Neural progenitor cell (in vitro differentiated cells): ENCODE measurements around the gene MAD2L1. TPM values are rescaled to one million over a fixed set of nuclear protein-coding genes. Genes with fewer than 3 reads are reported as not detected.
"Not testable (repeated sequence)": the region's sequence is repeated elsewhere in the genome, so short reads cannot be mapped to it uniquely, and the experiment has no call there.

Experiments
- DNase-seq: peaks from one replicate; pipeline ENCODE4 v3.0.0-alpha.2; 2016; ENCODE audit warnings: low spot score
- H2AFZ ChIP-seq: fragments of 200-600 bp; sonication (generic); replicated peaks from 2 replicates; pipeline ENCODE4 v1.6.1; 2016; ENCODE audit warnings: antibody characterized with exemption
- H3F3A ChIP-seq: fragments of 200-600 bp; sonication (generic); 2 replicates; pipeline ENCODE4 v1.6.1; 2016; ENCODE audit warnings: antibody characterized with exemption, low read depth
- H3K27ac ChIP-seq: fragments of 200-600 bp; sonication (generic); 2 replicates; pipeline ENCODE4 v1.5.1; 2016; ENCODE audit warnings: mild to moderate bottlenecking
- H3K27me3 ChIP-seq: fragments of 200-600 bp; sonication (generic); 2 replicates; pipeline ENCODE4 v1.6.1; 2016; ENCODE audit warnings: mild to moderate bottlenecking, moderate library complexity
- H3K36me3 ChIP-seq: fragments of 200-600 bp; sonication (generic); 2 replicates; pipeline ENCODE4 v1.5.1; 2016
- H3K4me1 ChIP-seq: fragments of 200-600 bp; sonication (generic); 2 replicates; pipeline ENCODE4 v1.6.1; 2016; ENCODE audit warnings: mixed run types
- H3K4me2 ChIP-seq: fragments of 200-600 bp; sonication (generic); 2 replicates; pipeline ENCODE4 v1.6.1; 2016
- H3K4me3 ChIP-seq: fragments of 200-600 bp; sonication (generic); 2 replicates; pipeline ENCODE4 v1.5.1; 2016
- H3K79me2 ChIP-seq: fragments of 200-600 bp; sonication (generic); 2 replicates; pipeline ENCODE4 v1.6.1; 2016; ENCODE audit warnings: low read depth
- H3K9ac ChIP-seq: fragments of 200-600 bp; sonication (generic); 2 replicates; pipeline ENCODE4 v1.6.1; 2016
- H3K9me3 ChIP-seq: fragments of 200-600 bp; sonication (generic); 2 replicates; pipeline ENCODE4 v1.5.1; 2016; ENCODE audit warnings: low read depth
- H4K20me1 ChIP-seq: fragments of 200-600 bp; sonication (generic); 2 replicates; pipeline ENCODE4 v1.6.1; 2016; ENCODE audit warnings: low read depth
- H3K27ac Mint-ChIP-seq: 3 replicates; pipeline ENCODE4 v1.8.0; 2021; ENCODE audit warnings: mixed read lengths
- H3K27me3 Mint-ChIP-seq: 2 replicates; pipeline ENCODE4 v1.8.0; 2022; ENCODE audit warnings: low read depth, mild to moderate bottlenecking, inconsistent platforms, moderate library complexity, mixed read lengths; ENCODE audit not compliant: insufficient read depth
- H3K36me3 Mint-ChIP-seq: 3 replicates; pipeline ENCODE4 v1.8.0; 2021; ENCODE audit warnings: mixed read lengths
- H3K4me1 Mint-ChIP-seq: 3 replicates; pipeline ENCODE4 v1.8.0; 2021; ENCODE audit warnings: mixed read lengths
- H3K4me3 Mint-ChIP-seq: 3 replicates; pipeline ENCODE4 v1.8.0; 2021; ENCODE audit warnings: mild to moderate bottlenecking, moderate library complexity, mixed read lengths
- H3K9me3 Mint-ChIP-seq: 3 replicates; pipeline ENCODE4 v1.8.0; 2020; ENCODE audit warnings: mixed read lengths
- EZH2 ChIP-seq: fragments of 200-600 bp; sonication (generic); IDR thresholded peaks from 2 replicates; pipeline ENCODE4 v1.6.1; 2017; ENCODE audit warnings: antibody characterized with exemption, mild to moderate bottlenecking, moderate library complexity
- EZH2phosphoT487 ChIP-seq: fragments of 200-600 bp; sonication (generic); IDR thresholded peaks from 2 replicates; pipeline ENCODE4 v1.6.1; 2017; ENCODE audit warnings: antibody characterized with exemption
- total RNA-seq: library from RNA; depleted of rRNA; stranded (reverse); fragments of >200 nt; gene quantifications from 2 replicates; pipeline ENCODE4 v1.2.3, GENCODE V29; 2015; ENCODE audit warnings: low replicate concordance
- TF ChIP-seq, protein P1 (sequence below): fragments of 200-600 bp; sonication (generic); IDR thresholded peaks from 2 replicates; pipeline ENCODE4 v1.5.1; 2017; ENCODE audit warnings: antibody characterized with exemption, mild to moderate bottlenecking

MAD2L1 gene
- total RNA-seq, 1 donor from 2014 or later, result 190 TPM

DNA sequence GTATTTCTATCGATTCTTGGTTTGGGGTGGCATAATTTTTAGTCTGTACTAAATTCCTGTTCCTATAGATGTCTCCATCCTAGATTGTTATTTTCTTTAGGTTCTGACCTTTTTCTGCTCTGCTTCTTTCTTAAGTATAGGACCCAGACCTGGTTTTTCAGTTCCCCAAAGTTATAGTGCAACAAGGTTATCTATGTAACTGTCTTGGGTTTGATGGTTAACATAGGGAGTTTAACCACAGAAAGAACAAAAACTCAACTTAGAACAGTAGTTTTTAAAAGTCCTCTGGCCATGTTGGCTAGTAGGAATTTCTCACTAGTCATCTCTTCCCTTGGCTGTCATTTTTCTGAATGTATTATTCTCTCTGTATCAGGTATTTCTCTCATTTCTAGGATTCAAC lies 38.8 kb upstream of the MAD2L1 start:
- Histone ChIP-seq H3K4me2 (no peak overlapping the region), H3K4me1 (no peaks in the 10 kb centered on the region), H3F3A (no peaks in the 10 kb centered on the region), H3K4me3 (no peak overlapping the region), H3K9ac (no peak overlapping the region), H2AFZ (peak overlapping the region; percentile 37), H3K27ac (no peak overlapping the region), H3K79me2 (no peaks in the 10 kb centered on the region), H4K20me1 (no peaks in the 10 kb centered on the region), H3K36me3 (no peaks in the 10 kb centered on the region), H3K27me3 (no peaks in the 10 kb centered on the region), H3K9me3 (no peaks in the 10 kb centered on the region)
- TF ChIP-seq, protein P1, sequence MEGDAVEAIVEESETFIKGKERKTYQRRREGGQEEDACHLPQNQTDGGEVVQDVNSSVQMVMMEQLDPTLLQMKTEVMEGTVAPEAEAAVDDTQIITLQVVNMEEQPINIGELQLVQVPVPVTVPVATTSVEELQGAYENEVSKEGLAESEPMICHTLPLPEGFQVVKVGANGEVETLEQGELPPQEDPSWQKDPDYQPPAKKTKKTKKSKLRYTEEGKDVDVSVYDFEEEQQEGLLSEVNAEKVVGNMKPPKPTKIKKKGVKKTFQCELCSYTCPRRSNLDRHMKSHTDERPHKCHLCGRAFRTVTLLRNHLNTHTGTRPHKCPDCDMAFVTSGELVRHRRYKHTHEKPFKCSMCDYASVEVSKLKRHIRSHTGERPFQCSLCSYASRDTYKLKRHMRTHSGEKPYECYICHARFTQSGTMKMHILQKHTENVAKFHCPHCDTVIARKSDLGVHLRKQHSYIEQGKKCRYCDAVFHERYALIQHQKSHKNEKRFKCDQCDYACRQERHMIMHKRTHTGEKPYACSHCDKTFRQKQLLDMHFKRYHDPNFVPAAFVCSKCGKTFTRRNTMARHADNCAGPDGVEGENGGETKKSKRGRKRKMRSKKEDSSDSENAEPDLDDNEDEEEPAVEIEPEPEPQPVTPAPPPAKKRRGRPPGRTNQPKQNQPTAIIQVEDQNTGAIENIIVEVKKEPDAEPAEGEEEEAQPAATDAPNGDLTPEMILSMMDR, result no peak
- no peak for TF ChIP-seq EZH2
- H3K4me1 Mint-ChIP-seq, result no peaks in the 10 kb centered on the region
- no peak overlapping the region for H3K4me3 Mint-ChIP-seq
- no peaks in the 10 kb centered on the region for H3K9me3 Mint-ChIP-seq
- H3K36me3 Mint-ChIP-seq, result no peaks in the 10 kb centered on the region
- no peaks in the 10 kb centered on the region for H3K27me3 Mint-ChIP-seq
- H3K27ac Mint-ChIP-seq, result no peak overlapping the region
- DNase-seq, result no peak

DNA sequence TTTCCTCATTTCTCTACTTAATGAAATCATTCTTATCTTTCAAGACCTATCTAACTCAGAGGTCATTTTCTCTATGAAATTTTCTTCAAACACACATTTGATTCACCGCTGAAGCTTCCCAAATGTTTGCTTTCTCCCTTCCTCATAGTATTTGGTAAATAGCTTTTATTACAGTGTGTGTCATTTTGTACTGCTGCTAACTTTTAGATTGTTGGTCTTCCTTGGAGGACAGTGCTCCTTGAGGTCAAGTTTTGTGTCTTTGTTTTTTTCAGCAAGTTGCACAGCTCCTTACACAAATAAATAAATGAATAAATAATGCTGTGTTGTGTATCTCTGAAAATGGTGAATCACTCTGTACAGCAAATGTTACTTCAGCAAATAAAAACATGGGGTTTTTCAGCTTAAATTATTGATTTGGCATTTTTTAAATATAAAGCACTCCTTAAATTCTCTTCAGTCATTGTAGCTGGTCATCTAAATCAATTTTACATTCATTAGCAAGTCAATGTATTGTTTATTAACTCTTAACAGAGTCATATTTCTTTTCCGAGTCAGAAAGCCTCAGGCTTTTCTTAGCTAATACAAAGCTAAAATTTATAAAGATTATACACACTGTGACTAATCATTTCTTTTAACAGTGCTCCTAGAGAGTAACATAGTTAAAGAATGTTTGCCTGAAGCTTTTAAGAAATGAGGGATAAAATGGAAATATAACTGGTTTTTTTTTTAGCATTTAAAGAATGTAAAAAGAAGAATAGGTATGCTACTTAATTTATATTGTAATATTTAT lies 30.1 kb upstream of the MAD2L1 start:
- H3K4me2 ChIP-seq, result no peak overlapping the region
- no peaks in the 10 kb centered on the region for H3K27me3 Mint-ChIP-seq
- DNase-seq, result no peak
- H4K20me1 ChIP-seq, result no peaks in the 10 kb centered on the region
- no peak overlapping the region for H2AFZ ChIP-seq
- no peaks in the 10 kb centered on the region for H3K27me3 ChIP-seq
- H3K36me3 ChIP-seq, result no peaks in the 10 kb centered on the region
- H3K4me3 Mint-ChIP-seq, result no peak overlapping the region
- H3F3A ChIP-seq, result no peaks in the 10 kb centered on the region
- no peak overlapping the region for H3K9ac ChIP-seq
- no peaks in the 10 kb centered on the region for H3K9me3 Mint-ChIP-seq
- no peak overlapping the region for H3K27ac ChIP-seq
- no peak overlapping the region for H3K4me3 ChIP-seq
- TF ChIP-seq EZH2, result no peak
- TF ChIP-seq EZH2phosphoT487, result no peak
- TF ChIP-seq, protein P1, result no peak
- H3K36me3 Mint-ChIP-seq, result no peaks in the 10 kb centered on the region
- H3K4me1 Mint-ChIP-seq, result no peaks in the 10 kb centered on the region
- H3K9me3 ChIP-seq, result no peaks in the 10 kb centered on the region
- H3K27ac Mint-ChIP-seq, result no peak overlapping the region
- H3K4me1 ChIP-seq, result no peaks in the 10 kb centered on the region
- no peaks in the 10 kb centered on the region for H3K79me2 ChIP-seq

DNA sequence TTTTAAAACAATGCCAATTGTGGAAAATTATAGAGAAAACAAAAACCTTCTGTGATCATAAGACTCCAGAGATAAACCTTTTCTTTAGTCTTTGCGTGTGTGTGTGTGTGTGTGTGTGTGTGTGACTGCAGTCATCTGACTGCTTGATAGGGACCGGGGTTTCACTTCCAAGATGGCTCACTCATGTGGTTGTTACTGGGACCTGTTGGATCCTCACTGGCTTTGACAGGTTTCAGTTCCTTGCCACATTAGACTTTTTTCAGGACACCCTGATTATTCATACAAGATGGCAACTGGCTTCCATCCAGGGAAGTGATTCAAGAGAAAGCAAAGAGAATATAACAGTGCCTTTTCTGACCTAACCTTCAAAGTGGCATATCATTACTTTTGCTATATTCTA lies 21.9 kb upstream of the MAD2L1 start:
- Mint-ChIP-seq H3K4me1 (no peaks in the 10 kb centered on the region), H3K27ac (no peak overlapping the region), H3K9me3 (peaks cover 10% of the 10 kb centered on the region), H3K27me3 (no peaks in the 10 kb centered on the region), H3K4me3 (no peak overlapping the region), H3K36me3 (no peaks in the 10 kb centered on the region)
- H4K20me1 ChIP-seq, result no peaks in the 10 kb centered on the region
- H3K36me3 ChIP-seq, result no peaks in the 10 kb centered on the region
- H3K4me3 ChIP-seq, result no peak overlapping the region
- no peak overlapping the region for H3K27ac ChIP-seq
- no peak overlapping the region for H3K4me2 ChIP-seq
- no peaks in the 10 kb centered on the region for H3K79me2 ChIP-seq
- H3K4me1 ChIP-seq, result no peaks in the 10 kb centered on the region
- no peak overlapping the region for H2AFZ ChIP-seq
- no peak for DNase-seq
- H3K27me3 ChIP-seq, result no peaks in the 10 kb centered on the region
- H3F3A ChIP-seq, result no peaks in the 10 kb centered on the region
- no peak for TF ChIP-seq EZH2phosphoT487
- TF ChIP-seq, protein P1, result no peak
- TF ChIP-seq EZH2, result no peak
- no peaks in the 10 kb centered on the region for H3K9me3 ChIP-seq
- no peak overlapping the region for H3K9ac ChIP-seq

DNA sequence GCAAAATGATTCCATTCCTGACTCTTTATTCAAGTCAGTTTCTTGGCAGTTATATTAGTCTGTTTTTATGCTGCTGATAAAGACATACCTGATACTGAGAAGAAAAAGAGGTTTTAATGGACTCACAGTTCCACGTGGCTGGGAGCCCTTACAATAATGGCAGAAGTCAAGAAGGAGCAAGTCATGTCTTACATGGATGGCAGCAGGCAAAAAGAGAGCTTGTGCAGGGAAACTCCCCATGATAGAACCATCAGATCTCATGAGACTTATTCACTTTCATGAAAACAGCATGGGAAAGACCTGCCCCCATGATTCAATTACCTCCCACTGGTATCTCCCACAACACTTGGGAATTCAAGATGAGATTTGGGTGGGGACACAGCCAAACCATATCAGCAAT lies 21.4 kb upstream of the MAD2L1 start:
- not testable (repeated sequence) for H3K4me1 ChIP-seq, H3K27ac Mint-ChIP-seq, H3K9ac ChIP-seq, H3K4me2 ChIP-seq, H4K20me1 ChIP-seq, H3K79me2 ChIP-seq, H3F3A ChIP-seq, H3K36me3 Mint-ChIP-seq, H3K27me3 ChIP-seq, DNase-seq, H2AFZ ChIP-seq, H3K4me3 ChIP-seq, H3K9me3 ChIP-seq, H3K4me1 Mint-ChIP-seq, H3K27me3 Mint-ChIP-seq, H3K36me3 ChIP-seq, H3K4me3 Mint-ChIP-seq, H3K27ac ChIP-seq
- H3K9me3 Mint-ChIP-seq, result peaks cover 10% of the 10 kb centered on the region
